Ascending aorta (tissue), 2 donors: ENCODE measurements around the gene INPP5B. TPM values are rescaled to one million over a fixed set of nuclear protein-coding genes. Genes with fewer than 3 reads are reported as not detected.

ENCODE experiments used
- DNase-seq, 2 donors: peaks; one replicate each; pipeline ENCODE4 v3.0.0-alpha.2; 2019; ENCODE audit warnings: low spot score in 2 of 2
- H3K27ac ChIP-seq, 2 donors: fragments of 200-600 bp; sonication (generic); one replicate each; pipeline ENCODE4 v1.5.1; 2016 to 2017; ENCODE audit warnings: mild to moderate bottlenecking in 1 of 2
- H3K27me3 ChIP-seq: fragments of 200-600 bp; sonication (generic); one replicate; pipeline ENCODE4 v1.5.1; 2017
- H3K36me3 ChIP-seq, 2 donors: fragments of 200-600 bp; sonication (generic); one replicate each; pipeline ENCODE4 v1.5.1; 2016
- H3K4me1 ChIP-seq, 2 donors: fragments of 200-600 bp; sonication (generic); one replicate each; pipeline ENCODE4 v1.5.1; 2016 to 2017; ENCODE audit warnings: mild to moderate bottlenecking in 1 of 2
- H3K4me3 ChIP-seq, 2 donors: fragments of 200-600 bp; sonication (generic); one replicate each; pipeline ENCODE4 v1.5.1; 2016 to 2017; ENCODE audit warnings: mild to moderate bottlenecking in 1 of 2
- H3K9me3 ChIP-seq, 2 donors: fragments of 200-600 bp; sonication (generic); one replicate each; pipeline ENCODE4 v1.5.1; 2016
- CTCF ChIP-seq, 3 experiments: fragments of 200-600 bp in 2 of 3; fragments of 450-650 bp in 1 of 3; sonication (generic) in 2 of 3; IDR thresholded peaks; one replicate each; pipeline ENCODE4 v1.5.1; 2016 to 2019; ENCODE audit warnings: antibody characterized with exemption in 3 of 3, mild to moderate bottlenecking in 1 of 3, moderate library complexity in 1 of 3
- intact Hi-C: fragments of 100-400 bp; cut with DNase I; formaldehyde crosslinking; loops from one replicate; pipeline ENCODE4 v1.15.1; 2023
- total RNA-seq: library from RNA; depleted of rRNA; stranded (reverse); fragments of >200 nt; gene quantifications from one replicate; pipeline ENCODE4 v1.1.0, GENCODE V29; 2016

Gene INPP5B
- total RNA-seq, 1 donor from 2014 or later = 11.7 TPM

- no peak overlapping the region for H3K4me3 ChIP-seq
- DNase-seq = no peak
- no peak overlapping the region for H3K27ac ChIP-seq
- peaks cover 8 to 19% of the 10 kb centered on the region in 2 donors for H3K36me3 ChIP-seq
- no peaks in the 10 kb centered on the region for H3K27me3 ChIP-seq
- intact Hi-C loops = no loop called here
- no peak for TF ChIP-seq CTCF (IDR thresholded peaks at IDR 0.05)
- H3K9me3 ChIP-seq = no peaks in the 10 kb centered on the region
- peaks cover 0 to 26% of the 10 kb centered on the region in 2 donors for H3K4me1 ChIP-seq
Measured at GRCh38 chr1:37851782-37852210, 95.1 kb downstream of the INPP5B start.

DNA sequence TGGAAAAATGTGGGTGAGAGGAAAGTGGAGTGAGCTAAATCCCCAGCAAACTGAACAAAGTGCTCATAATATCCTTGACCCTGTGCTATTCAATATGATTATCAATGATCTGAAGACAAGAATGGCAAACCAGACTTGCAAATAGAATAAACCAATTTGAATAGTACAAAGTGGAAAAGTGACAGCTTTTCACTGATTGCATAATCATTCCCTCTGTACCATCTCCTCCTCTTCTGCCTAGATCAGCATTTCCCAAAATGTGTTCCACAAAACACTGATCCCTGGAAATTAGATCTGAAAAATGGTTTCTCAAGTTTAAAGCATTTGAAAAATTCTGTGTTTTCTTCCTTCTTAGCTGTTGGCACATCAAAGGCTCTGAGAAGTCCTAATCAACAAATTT lies 95.6 kb downstream of the INPP5B start:
- no peak for TF ChIP-seq CTCF (IDR thresholded peaks at IDR 0.05)
- Histone ChIP-seq H3K27me3 (no peaks in the 10 kb centered on the region), H3K4me1 (peaks cover 0 to 24% of the 10 kb centered on the region in 2 donors), H3K27ac (no peak overlapping the region), H3K36me3 (peaks cover 8 to 19% of the 10 kb centered on the region in 2 donors), H3K9me3 (no peaks in the 10 kb centered on the region), H3K4me3 (no peak overlapping the region)
- intact Hi-C loops = no loop called here
- DNase-seq = no peak

DNA sequence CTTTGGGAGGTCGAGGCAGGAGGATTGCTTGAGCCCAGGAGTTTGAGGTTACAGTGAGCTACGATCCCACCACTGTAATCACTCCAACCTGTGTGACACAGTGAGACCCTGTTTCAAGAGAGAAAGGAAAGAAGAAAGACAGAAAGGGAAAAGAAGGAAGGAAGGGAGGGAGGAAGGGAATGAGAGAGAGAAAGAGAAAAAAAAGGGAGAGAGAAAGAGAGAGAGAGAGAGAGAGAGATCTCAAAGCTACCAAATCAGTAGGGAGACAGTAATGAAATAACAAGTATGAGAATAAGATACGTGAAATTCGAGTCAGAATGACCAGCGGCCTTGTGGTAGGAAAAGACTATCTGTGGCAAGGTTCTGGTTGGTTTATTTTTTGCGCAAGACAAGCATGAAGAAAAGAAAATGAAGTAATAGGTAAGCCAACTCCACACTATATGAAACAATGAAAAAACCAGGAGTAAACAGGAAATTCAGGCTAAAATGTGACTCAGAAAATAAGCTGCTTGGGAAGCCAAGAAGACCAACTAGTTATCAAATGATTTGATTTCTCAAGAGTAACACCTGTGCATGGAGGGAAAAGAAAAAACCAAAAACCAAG lies 96.4 kb downstream of the INPP5B start:
- Histone ChIP-seq H3K4me3 (no peak overlapping the region), H3K27ac (no peak overlapping the region), H3K36me3 (peaks cover 8 to 17% of the 10 kb centered on the region in 2 donors), H3K4me1 (peaks cover 0 to 18% of the 10 kb centered on the region in 2 donors), H3K9me3 (no peaks in the 10 kb centered on the region), H3K27me3 (no peaks in the 10 kb centered on the region)
- intact Hi-C loops = no loop called here
- DNase-seq = no peak
- no peak for TF ChIP-seq CTCF (IDR thresholded peaks at IDR 0.05)

DNA sequence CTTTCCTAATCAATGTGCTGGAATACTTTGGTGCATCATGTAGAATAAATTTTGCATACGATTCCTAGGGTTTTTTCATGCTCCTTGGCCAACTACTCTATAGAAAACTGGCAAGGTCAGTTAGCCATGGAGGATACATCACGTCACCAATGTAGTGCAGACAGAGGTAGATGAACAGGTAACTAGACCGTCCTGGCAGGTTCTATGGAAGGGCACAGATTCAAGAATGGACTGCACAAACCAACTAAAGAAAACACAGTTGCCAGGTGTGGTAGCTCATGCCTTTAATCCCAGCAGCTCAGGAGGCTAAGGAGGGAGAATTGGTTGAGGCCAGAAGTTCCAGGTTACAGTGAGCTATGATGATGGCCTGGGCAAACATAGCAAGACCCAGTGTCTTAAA lies 97.4 kb downstream of the INPP5B start:
- Histone ChIP-seq H3K27me3 (no peaks in the 10 kb centered on the region), H3K36me3 (peaks cover 3 to 13% of the 10 kb centered on the region in 2 donors), H3K9me3 (no peaks in the 10 kb centered on the region), H3K4me3 (no peak overlapping the region), H3K27ac (no peak overlapping the region), H3K4me1 (peaks cover 0 to 18% of the 10 kb centered on the region in 2 donors)
- intact Hi-C loops = no loop called here
- no peak for DNase-seq
- TF ChIP-seq CTCF (IDR thresholded peaks at IDR 0.05) = no peak

DNA sequence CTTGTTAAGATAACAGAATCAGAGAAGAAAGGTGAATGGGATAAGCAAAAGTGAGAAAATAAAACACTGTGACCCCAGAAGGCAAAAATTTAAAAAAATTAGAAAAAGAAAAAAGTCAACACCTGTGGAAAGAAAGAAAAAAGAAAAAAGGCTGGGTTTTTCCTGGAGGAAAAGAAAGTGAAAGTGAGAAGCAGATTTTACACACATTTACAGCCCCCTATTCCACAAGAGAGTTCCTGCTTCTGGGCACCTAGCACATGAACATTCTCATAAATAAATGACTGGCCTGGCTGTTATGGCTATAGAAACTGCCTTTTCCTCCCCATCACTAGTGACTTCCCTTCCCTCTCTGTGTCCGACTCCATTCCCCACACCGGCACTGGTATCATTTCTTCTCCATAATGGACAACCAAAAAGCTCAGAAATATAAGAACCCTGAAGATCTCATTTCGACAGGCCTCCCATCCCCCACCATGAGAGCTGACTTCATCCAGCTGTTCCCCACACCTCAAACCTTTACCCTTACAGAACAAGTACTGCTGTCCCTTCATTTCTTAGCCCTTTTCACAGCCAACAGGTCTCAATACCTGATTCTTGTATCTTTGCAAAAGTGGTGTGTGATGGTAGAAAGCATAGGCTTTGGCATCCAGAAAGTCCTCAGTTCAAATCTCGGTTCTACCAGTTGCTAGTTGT lies 100.1 kb downstream of the INPP5B start:
- peaks cover 3 to 11% of the 10 kb centered on the region in 2 donors for H3K36me3 ChIP-seq
- DNase-seq = no peak
- no peaks in the 10 kb centered on the region for H3K9me3 ChIP-seq
- H3K27ac ChIP-seq = no peak overlapping the region
- no peak for TF ChIP-seq CTCF (IDR thresholded peaks at IDR 0.05)
- H3K27me3 ChIP-seq = no peaks in the 10 kb centered on the region
- H3K4me1 ChIP-seq = peaks cover 0 to 4% of the 10 kb centered on the region in 2 donors
- H3K4me3 ChIP-seq = no peak overlapping the region
- intact Hi-C loops = no loop called here
